Stomach (tissue), 9 donors: ENCODE measurements around the gene P2RX6. TPM values are rescaled to one million over a fixed set of nuclear protein-coding genes. Genes with fewer than 3 reads are reported as not detected.

ENCODE experiments used
- DNase-seq, 2 donors: peaks; one replicate each; pipeline versions ENCODE4 v3.0.0 to v3.0.0-alpha.2; 2013 to 2019
- H3K27ac ChIP-seq, 5 donors: fragments of 200-600 bp in 4 of 5; sonication (generic) in 4 of 5; one replicate each; pipeline ENCODE4 v1.5.1; 2013 to 2019; ENCODE audit warnings: mild to moderate bottlenecking in 1 of 5, moderate library complexity in 1 of 5
- H3K27me3 ChIP-seq, 3 donors: fragments of 200-600 bp; sonication (generic); one replicate each; pipeline ENCODE4 v1.5.1; 2017 to 2019; ENCODE audit warnings: mixed run types in 1 of 3
- H3K36me3 ChIP-seq, 4 donors: fragments of 200-600 bp; sonication (generic); 1 replicate in 3 of 4; 2 replicates in 1 of 4; pipeline ENCODE4 v1.5.1; 2016 to 2019
- H3K4me1 ChIP-seq, 4 donors: fragments of 200-600 bp; sonication (generic); one replicate each; pipeline ENCODE4 v1.5.1; 2016 to 2019
- H3K4me3 ChIP-seq, 4 donors: fragments of 200-600 bp; sonication (generic) in 3 of 4; one replicate each; pipeline ENCODE4 v1.5.1; 2016 to 2019; ENCODE audit warnings: mild to moderate bottlenecking in 1 of 4
- H3K9me3 ChIP-seq, 4 donors: fragments of 200-600 bp; sonication (generic); one replicate each; pipeline ENCODE4 v1.5.1; 2016 to 2019
- EP300 ChIP-seq: sonication (generic); formaldehyde crosslinking; IDR thresholded peaks from one replicate; pipeline ENCODE4 v1.6.1; 2017; ENCODE audit warnings: antibody characterized with exemption
- POLR2A ChIP-seq, 4 donors: fragments of 450-650 bp; IDR thresholded peaks; one replicate each; pipeline ENCODE4 v1.6.1; 2016; ENCODE audit warnings: antibody characterized with exemption in 4 of 4, control low read depth in 2 of 4, mild to moderate bottlenecking in 1 of 4, moderate library complexity in 1 of 4
- POLR2AphosphoS5 ChIP-seq, 3 donors: sonication (generic); formaldehyde crosslinking; IDR thresholded peaks; one replicate each; pipeline ENCODE4 v1.6.1; 2016; ENCODE audit warnings: antibody characterized with exemption in 3 of 3
- WGBS, 5 donors: extraction: QIAGEN DNeasy Blood & Tissue Kit in 3 of 5; methylation state at CpG; one replicate each; pipeline versions ENCODE4 v1.1.5 to v1.1.7; 2013 to 2018; 5-methylcytosine and 5-hydroxymethylcytosine counted together
- intact Hi-C: fragments of 100-400 bp; cut with DNase I; formaldehyde crosslinking; loops from one replicate; pipeline ENCODE4 v1.15.1; 2023; ENCODE audit warnings: low total_unique reads
- polyA plus RNA-seq, 3 donors: library from polyadenylated mRNA; stranded (reverse); fragments of 200-250 nt; gene quantifications; one replicate each; pipeline ENCODE4 v1.2.3, GENCODE V29; 2013
- total RNA-seq, 5 donors: library from RNA; depleted of rRNA; stranded (reverse); fragments of >200 nt; gene quantifications; one replicate each; pipeline versions ENCODE4 v1.1.0 to v1.2.3, GENCODE V29; 2014 to 2016
- TF ChIP-seq, protein P1 (sequence below), 7 experiments: fragments of 450-650 bp in 4 of 7; fragments of 200-600 bp in 3 of 7; sonication (generic) in 3 of 7; IDR thresholded peaks; one replicate each; pipeline ENCODE4 v1.5.1; 2016 to 2019; ENCODE audit warnings: antibody characterized with exemption in 7 of 7, control low read depth in 2 of 7, mild to moderate bottlenecking in 1 of 7
- donor health status: healthy with polysubstance abuse.
- donor health status: Bipolar disorder and iron deficiency.
- donor health status: healthy.

The P2RX6 gene
- total and polyA plus RNA-seq, 8 donors, result 0.10 to 0.55 (median 0.31) TPM; not detected in 5

GRCh38 chr22:21010426-21011113, 4.4 kb upstream of the P2RX6 start:
- WGBS, 5 donors, result 85 to 89% (median 87%) methylated on average over 3 of the region's 3 CpGs
- no peak overlapping the region for H3K27ac ChIP-seq

GRCh38 chr22:21012446-21013407, 2.2 kb upstream of the P2RX6 start:
- DNase-seq, result no peak
- Histone ChIP-seq H3K4me1 (peaks cover 15 to 29% (median 28%) of the 10 kb centered on the region in 4 donors), H3K36me3 (peaks cover 0 to 7% (median 0%) of the 10 kb centered on the region in 4 donors), H3K4me3 (no peak overlapping the region), H3K27me3 (no peaks in the 10 kb centered on the region), H3K9me3 (no peaks in the 10 kb centered on the region), H3K27ac (peak overlapping the region in 2 of 5 donors; percentile 29 to 81)
- TF ChIP-seq, protein P1, sequence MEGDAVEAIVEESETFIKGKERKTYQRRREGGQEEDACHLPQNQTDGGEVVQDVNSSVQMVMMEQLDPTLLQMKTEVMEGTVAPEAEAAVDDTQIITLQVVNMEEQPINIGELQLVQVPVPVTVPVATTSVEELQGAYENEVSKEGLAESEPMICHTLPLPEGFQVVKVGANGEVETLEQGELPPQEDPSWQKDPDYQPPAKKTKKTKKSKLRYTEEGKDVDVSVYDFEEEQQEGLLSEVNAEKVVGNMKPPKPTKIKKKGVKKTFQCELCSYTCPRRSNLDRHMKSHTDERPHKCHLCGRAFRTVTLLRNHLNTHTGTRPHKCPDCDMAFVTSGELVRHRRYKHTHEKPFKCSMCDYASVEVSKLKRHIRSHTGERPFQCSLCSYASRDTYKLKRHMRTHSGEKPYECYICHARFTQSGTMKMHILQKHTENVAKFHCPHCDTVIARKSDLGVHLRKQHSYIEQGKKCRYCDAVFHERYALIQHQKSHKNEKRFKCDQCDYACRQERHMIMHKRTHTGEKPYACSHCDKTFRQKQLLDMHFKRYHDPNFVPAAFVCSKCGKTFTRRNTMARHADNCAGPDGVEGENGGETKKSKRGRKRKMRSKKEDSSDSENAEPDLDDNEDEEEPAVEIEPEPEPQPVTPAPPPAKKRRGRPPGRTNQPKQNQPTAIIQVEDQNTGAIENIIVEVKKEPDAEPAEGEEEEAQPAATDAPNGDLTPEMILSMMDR (IDR thresholded peaks at IDR 0.05), result no peak
- TF ChIP-seq EP300, result no peak
- no peak for TF ChIP-seq POLR2A (IDR thresholded peaks at IDR 0.05)
- TF ChIP-seq POLR2AphosphoS5 (IDR thresholded peaks at IDR 0.05), result no peak
- intact Hi-C loops, result no loop called here
- 71 to 81% (median 78%) methylated on average over 12 to 14 of the region's 14 CpGs for WGBS, 5 donors

More at GRCh38 chr22:21010426-21011113, 4.4 kb upstream of the P2RX6 start:
- no peak for TF ChIP-seq POLR2AphosphoS5 (IDR thresholded peaks at IDR 0.05)
- no peak for TF ChIP-seq EP300
- no peak for TF ChIP-seq POLR2A (IDR thresholded peaks at IDR 0.05)
- TF ChIP-seq, protein P1 (IDR thresholded peaks at IDR 0.05), result no peak
- no peak for DNase-seq
- peaks cover 12 to 23% (median 22%) of the 10 kb centered on the region in 4 donors for H3K4me1 ChIP-seq
- intact Hi-C loops, result no loop called here
- H3K36me3 ChIP-seq, result peaks cover 0 to 7% (median 0%) of the 10 kb centered on the region in 4 donors
- H3K27me3 ChIP-seq, result no peaks in the 10 kb centered on the region
- H3K9me3 ChIP-seq, result no peaks in the 10 kb centered on the region
- H3K4me3 ChIP-seq, result no peak overlapping the region

GRCh38 chr22:21013657-21014201, 1.2 kb upstream of the P2RX6 start:
- no peaks in the 10 kb centered on the region for H3K9me3 ChIP-seq
- intact Hi-C loops, result no loop called here
- H3K27me3 ChIP-seq, result no peaks in the 10 kb centered on the region
- WGBS, 5 donors, result 5 to 14% (median 10%) methylated on average over 23 to 24 of the region's 24 CpGs
- H3K4me3 ChIP-seq, result peak overlapping the region; percentile 48 to 60 (median 54)
- H3K4me1 ChIP-seq, result peaks cover 15 to 29% (median 28%) of the 10 kb centered on the region in 4 donors
- H3K27ac ChIP-seq, result peak overlapping the region; percentile 45 to 84 (median 77)
- DNase-seq, result no peak
- no peak for TF ChIP-seq POLR2AphosphoS5 (IDR thresholded peaks at IDR 0.05)
- H3K36me3 ChIP-seq, result peaks cover 0 to 2% (median 0%) of the 10 kb centered on the region in 4 donors

- intact Hi-C loops, result no loop called here
Measured at GRCh38 chr22:21014202-21014725, 701 bp upstream of the P2RX6 start.

More at GRCh38 chr22:21014202-21014725, 701 bp upstream of the P2RX6 start:
- H3K4me3 ChIP-seq, result peak overlapping the region; percentile 48 to 60 (median 54)
- H3K36me3 ChIP-seq, result no peaks in the 10 kb centered on the region
- no peak for TF ChIP-seq EP300
- TF ChIP-seq POLR2AphosphoS5 (IDR thresholded peaks at IDR 0.05), result peak in 1 of 3 donors; percentile 52
- H3K9me3 ChIP-seq, result no peaks in the 10 kb centered on the region
- no peaks in the 10 kb centered on the region for H3K27me3 ChIP-seq
- peaks cover 15 to 29% (median 28%) of the 10 kb centered on the region in 4 donors for H3K4me1 ChIP-seq
- 1 to 3% (median 1%) methylated on average over 25 to 40 of the region's 40 CpGs for WGBS, 5 donors
- peak overlapping the region; percentile 45 to 84 (median 77) for H3K27ac ChIP-seq
- DNase-seq, result peak; percentile 83 to 97
